Measurements from ENCODE around the gene GRK5. TPM values are rescaled to one million over a fixed set of nuclear protein-coding genes. Genes with fewer than 3 reads are reported as not detected.
"Not testable (repeated sequence)": the region's sequence is repeated elsewhere in the genome, so short reads cannot be mapped to it uniquely, and the experiment has no call there.

The GRK5 gene
- total RNA-seq, 4 donors from 2014 or later = 6.0 to 111 (median 9.5) TPM

- DNase-seq = no peak
- TF ChIP-seq POLR2AphosphoS5 (IDR thresholded peaks at IDR 0.05) = peak in 1 of 3 donors; percentile 6
- TF ChIP-seq POLR2A (IDR thresholded peaks at IDR 0.05) = no peak
- Histone ChIP-seq H3K27me3 (no peaks in the 10 kb centered on the region), H3K4me3 (no peak overlapping the region), H3K9me3 (no peaks in the 10 kb centered on the region), H3K27ac (peak overlapping the region; percentile 61 to 69 (median 66)), H3K4me1 (peaks cover 18 to 34% (median 20%) of the 10 kb centered on the region in 4 donors), H3K36me3 (no peaks in the 10 kb centered on the region)
- WGBS, 2 donors (ENCODE audit: low coverage in 1 of 2) = 61% methylated on average over 11 of the region's 11 CpGs; no CpG with 5 or more reads in 1 of the 2 donors
- intact Hi-C loops (cut with DNase I; ENCODE audit: low total_unique reads) (no loop called here), in situ Hi-C loops (cut with MboI; ENCODE audit: low pct_ligation_motif_present in 1 of 4, low pct_unique_long_range_greater_than_20kb in 1 of 4, low sequenced_read_pairs in 3 of 4) (no loop called here)
These were observed 61.6 kb downstream of the GRK5 start for GRCh38 chr10:119268871-119269506.

GRCh38 chr10:119269737-119270136, 62.4 kb downstream of the GRK5 start:
- Histone ChIP-seq H3K27ac (peak overlapping the region; percentile 5 to 69 (median 68)), H3K4me3 (no peak overlapping the region), H3K9me3 (no peaks in the 10 kb centered on the region), H3K36me3 (no peaks in the 10 kb centered on the region), H3K27me3 (no peaks in the 10 kb centered on the region), H3K4me1 (peaks cover 13 to 36% (median 20%) of the 10 kb centered on the region in 4 donors)
- DNase-seq = no peak
- 83 to 100% methylated on average over 1 to 3 of the region's 3 CpGs for WGBS, 2 donors (ENCODE audit: low coverage in 1 of 2)
- intact Hi-C loops (cut with DNase I; ENCODE audit: low total_unique reads) (no loop called here), in situ Hi-C loops (cut with MboI; ENCODE audit: low pct_ligation_motif_present in 1 of 4, low pct_unique_long_range_greater_than_20kb in 1 of 4, low sequenced_read_pairs in 3 of 4) (no loop called here)
- TF ChIP-seq POLR2AphosphoS5 (IDR thresholded peaks at IDR 0.05) (no peak), CTCF (IDR thresholded peaks at IDR 0.05) (no peak), EP300 (IDR thresholded peaks at IDR 0.05; ENCODE audit: low read depth) (no peak), POLR2A (IDR thresholded peaks at IDR 0.05) (no peak)

- Histone ChIP-seq H3K9me3 (no peaks in the 10 kb centered on the region), H3K4me3 (no peak overlapping the region), H3K36me3 (no peaks in the 10 kb centered on the region), H3K27ac (peak overlapping the region; percentile 65 to 73 (median 68)), H3K4me1 (peaks cover 18 to 42% (median 20%) of the 10 kb centered on the region in 4 donors), H3K27me3 (no peaks in the 10 kb centered on the region)
- peak in 1 of 3 donors; percentile 29 for TF ChIP-seq POLR2AphosphoS5 (IDR thresholded peaks at IDR 0.05)
- no peak for TF ChIP-seq EP300 (IDR thresholded peaks at IDR 0.05; ENCODE audit: low read depth)
- TF ChIP-seq POLR2A (IDR thresholded peaks at IDR 0.05) = no peak
- TF ChIP-seq CTCF (IDR thresholded peaks at IDR 0.05) = no peak
- in situ Hi-C loops (cut with MboI; ENCODE audit: low pct_ligation_motif_present in 1 of 4, low pct_unique_long_range_greater_than_20kb in 1 of 4, low sequenced_read_pairs in 3 of 4) (no loop called here), intact Hi-C loops (cut with DNase I; ENCODE audit: low total_unique reads) (no loop called here)
- DNase-seq = peak; percentile 86
- WGBS, 2 donors (ENCODE audit: low coverage in 1 of 2) = 14 to 19% methylated on average over 3 to 18 of the region's 18 CpGs
These were observed 63.5 kb downstream of the GRK5 start for GRCh38 chr10:119270762-119271366.

- in situ Hi-C loops (cut with MboI; ENCODE audit: low pct_ligation_motif_present in 1 of 4, low pct_unique_long_range_greater_than_20kb in 1 of 4, low sequenced_read_pairs in 3 of 4) = not testable (repeated sequence)
- WGBS, 2 donors (ENCODE audit: low coverage in 1 of 2) = 88 to 95% methylated on average over 6 to 7 of the region's 7 CpGs
These were observed 65.0 kb downstream of the GRK5 start for GRCh38 chr10:119272338-119272734.

GRCh38 chr10:119272736-119273135, 65.4 kb downstream of the GRK5 start:
- intact Hi-C loops (cut with DNase I; ENCODE audit: low total_unique reads) = no loop called here
- in situ Hi-C loops (cut with MboI; ENCODE audit: low pct_ligation_motif_present in 1 of 4, low pct_unique_long_range_greater_than_20kb in 1 of 4, low sequenced_read_pairs in 3 of 4) = no loop called here
- TF ChIP-seq POLR2AphosphoS5 (IDR thresholded peaks at IDR 0.05) (no peak), EP300 (IDR thresholded peaks at IDR 0.05; ENCODE audit: low read depth) (no peak), CTCF (IDR thresholded peaks at IDR 0.05) (no peak), POLR2A (IDR thresholded peaks at IDR 0.05) (no peak)

More at GRCh38 chr10:119272338-119272734, 65.0 kb downstream of the GRK5 start:
- intact Hi-C loops (cut with DNase I; ENCODE audit: low total_unique reads); DNase-seq; H3K9me3 ChIP-seq; H3K36me3 ChIP-seq; H3K27me3 ChIP-seq; H3K4me3 ChIP-seq: not testable (repeated sequence)
- Histone ChIP-seq H3K27ac (peak overlapping the region; percentile 65 to 73 (median 68)), H3K4me1 (peaks cover 18 to 42% (median 20%) of the 10 kb centered on the region in 4 donors)

More at GRCh38 chr10:119272736-119273135, 65.4 kb downstream of the GRK5 start:
- no peaks in the 10 kb centered on the region for H3K9me3 ChIP-seq
- WGBS, 2 donors (ENCODE audit: low coverage in 1 of 2) = 93% methylated on average over 9 of the region's 9 CpGs; no CpG with 5 or more reads in 1 of the 2 donors
- H3K27ac ChIP-seq = peak overlapping the region in 1 of 4 donors; percentile 68
- H3K4me1 ChIP-seq = peaks cover 18 to 42% (median 20%) of the 10 kb centered on the region in 4 donors
- no peaks in the 10 kb centered on the region for H3K27me3 ChIP-seq
- no peak for DNase-seq
- H3K36me3 ChIP-seq = no peaks in the 10 kb centered on the region
- no peak overlapping the region for H3K4me3 ChIP-seq
